H1 (cell line): Measurements from ENCODE around the gene YWHAE. TPM values are rescaled to one million over a fixed set of nuclear protein-coding genes. Genes with fewer than 3 reads are reported as not detected.
A peak's percentile ranks its signal among the peaks of the same experiment; 100 is the strongest.

Experiments
- CTCF ChIA-PET: fragments of 300-600 bp; sonication (Branson Sonifier 250); formaldehyde crosslinking; loops from one replicate; lab custom pipeline; 2021; ENCODE audit not compliant: partially characterized antibody; lab: Charles Lee
- POLR2A ChIA-PET: fragments of 300-600 bp; sonication (Branson Sonifier 250); formaldehyde crosslinking; loops from one replicate; lab custom pipeline; 2021; ENCODE audit warnings: inconsistent platforms; ENCODE audit not compliant: partially characterized antibody; lab: Charles Lee
- DNase-seq, 2 experiments: peaks; one replicate each; pipeline versions ENCODE4 v3.0.0 to v3.0.0-alpha.2; 2010 to 2022; ENCODE audit warnings: low spot score in 2 of 2, low read depth in 1 of 2, mixed read lengths in 1 of 2
- FAIRE-seq: peaks from 2 replicates; lab custom pipeline; 2011; peaks lifted over from hg19 to GRCh38; lab: Jason Lieb, UNC
- H2AFZ ChIP-seq: 2 replicates; pipeline ENCODE4 v1.8.1; 2012; ENCODE audit warnings: low read length, inconsistent platforms
- H2AK5ac ChIP-seq: 2 replicates; pipeline ENCODE4 v1.6.1; 2013; ENCODE audit warnings: low read depth, low read length
- H2BK120ac ChIP-seq: replicated peaks from 2 replicates; pipeline ENCODE3; 2013; ENCODE audit warnings: low read depth, low read length, inconsistent platforms
- H2BK12ac ChIP-seq: 2 replicates; pipeline ENCODE4 v1.6.1; 2013; ENCODE audit warnings: low read depth, low read length
- H2BK15ac ChIP-seq: 2 replicates; pipeline ENCODE4 v1.6.1; 2013; ENCODE audit warnings: low read length
- H2BK20ac ChIP-seq: 2 replicates; pipeline ENCODE4 v1.6.1; 2013; ENCODE audit warnings: low read length
- H2BK5ac ChIP-seq: 2 replicates; pipeline ENCODE4 v1.6.1; 2013; ENCODE audit warnings: low read depth, low read length
- H3K14ac ChIP-seq: 2 replicates; pipeline ENCODE4 v1.6.1; 2013; ENCODE audit warnings: inconsistent platforms; ENCODE audit not compliant: insufficient read length
- H3K18ac ChIP-seq: 2 replicates; pipeline ENCODE4 v1.6.1; 2013; ENCODE audit warnings: low read length; ENCODE audit errors: extremely low read depth
- H3K23ac ChIP-seq: 2 replicates; pipeline ENCODE4 v1.6.1; 2013; ENCODE audit warnings: inconsistent platforms; ENCODE audit not compliant: insufficient read length
- H3K23me2 ChIP-seq: 2 replicates; pipeline ENCODE4 v1.6.1; 2013; ENCODE audit warnings: low read depth, low read length
- H3K27ac ChIP-seq: 2 replicates; pipeline ENCODE4 v1.6.1; 2011; ENCODE audit warnings: low read depth, low read length, inconsistent platforms
- H3K27me3 ChIP-seq, 4 experiments: replicated peaks in 1 of 4; 1 replicate in 1 of 4; 2 replicates in 3 of 4; pipeline versions ENCODE4 v1.6.1 to v1.8.1; 2011 to 2013; ENCODE audit warnings: low read length in 3 of 4, mild to moderate bottlenecking in 3 of 4, inconsistent platforms in 2 of 4, mixed read lengths in 2 of 4, moderate library complexity in 1 of 4; ENCODE audit not compliant: control insufficient read depth in 3 of 4, insufficient read depth in 3 of 4; ENCODE audit errors: extremely low read depth in 1 of 4
- H3K36me3 ChIP-seq, 4 experiments: 2 replicates each; pipeline versions ENCODE4 v1.6.1 to v1.8.1; 2011 to 2013; ENCODE audit warnings: mild to moderate bottlenecking in 4 of 4, low read length in 3 of 4, moderate library complexity in 2 of 4, control low read depth in 1 of 4, inconsistent platforms in 1 of 4; ENCODE audit not compliant: insufficient read depth in 4 of 4, control insufficient read depth in 2 of 4
- H3K4ac ChIP-seq: replicated peaks from 2 replicates; pipeline ENCODE3; 2013; ENCODE audit warnings: low read length, low read depth, mixed read lengths, inconsistent platforms; ENCODE audit not compliant: insufficient read length
- H3K4me1 ChIP-seq, 4 experiments: replicated peaks in 1 of 4; 1 replicate in 1 of 4; 2 replicates in 3 of 4; pipeline versions ENCODE4 v1.6.1 to v1.8.1; 2011 to 2013; ENCODE audit warnings: low read length in 3 of 4, inconsistent platforms in 2 of 4, mixed read lengths in 1 of 4; ENCODE audit not compliant: insufficient read depth in 4 of 4, control insufficient read depth in 3 of 4
- H3K4me2 ChIP-seq, 2 experiments: 2 replicates each; pipeline versions ENCODE4 v1.6.1 to v1.8.1; 2011 to 2013; ENCODE audit warnings: low read depth in 2 of 2, low read length in 2 of 2, control low read depth in 1 of 2, inconsistent platforms in 1 of 2, mild to moderate bottlenecking in 1 of 2; ENCODE audit not compliant: insufficient read depth in 1 of 2
- H3K4me3 ChIP-seq, 4 experiments: fragments of 200-600, 300-600 bp in 1 of 4; sonication (generic), shearing (Covaris generic), sonication (Bioruptor Twin) in 1 of 4; 2 replicates each; pipeline versions ENCODE4 v1.5.1 to v1.8.1; 2011 to 2016; ENCODE audit warnings: low read length in 4 of 4, low read depth in 3 of 4, control low read depth in 2 of 4, inconsistent platforms in 2 of 4, mild to moderate bottlenecking in 2 of 4, mixed read lengths in 1 of 4, moderate library complexity in 1 of 4; ENCODE audit not compliant: insufficient read depth in 2 of 4; ENCODE audit errors: extremely low read depth in 1 of 4
- H3K56ac ChIP-seq: replicated peaks from 2 replicates; pipeline ENCODE3; 2013; ENCODE audit warnings: low read depth, mild to moderate bottlenecking, mixed read lengths, low read length, inconsistent platforms; ENCODE audit not compliant: insufficient read length
- H3K79me1 ChIP-seq: 2 replicates; pipeline ENCODE4 v1.6.1; 2013; ENCODE audit warnings: low read depth, low read length, control low read depth
- H3K79me2 ChIP-seq, 2 experiments: 2 replicates each; pipeline versions ENCODE4 v1.6.1 to v1.8.1; 2012 to 2013; ENCODE audit warnings: low read length in 2 of 2, mild to moderate bottlenecking in 2 of 2, inconsistent platforms in 1 of 2; ENCODE audit not compliant: insufficient read depth in 2 of 2, control insufficient read depth in 1 of 2
- H3K9ac ChIP-seq, 4 experiments: replicated peaks in 1 of 4; 1 replicate in 1 of 4; 2 replicates in 3 of 4; pipeline versions ENCODE4 v1.6.1 to v1.8.1; 2011 to 2013; ENCODE audit warnings: low read depth in 3 of 4, low read length in 3 of 4, control low read depth in 2 of 4, mild to moderate bottlenecking in 2 of 4, moderate library complexity in 2 of 4, inconsistent platforms in 1 of 4; ENCODE audit errors: extremely low read depth in 1 of 4
- H3K9me3 ChIP-seq, 2 experiments: 2 replicates each; pipeline versions ENCODE4 v1.6.1 to v1.8.1; 2012 to 2013; ENCODE audit warnings: mild to moderate bottlenecking in 2 of 2, moderate library complexity in 2 of 2, control low read depth in 1 of 2, inconsistent platforms in 1 of 2, low read depth in 1 of 2, low read length in 1 of 2, mixed read lengths in 1 of 2; ENCODE audit not compliant: insufficient read depth in 2 of 2
- H4K20me1 ChIP-seq, 2 experiments: replicated peaks in 1 of 2; 2 replicates each; pipeline versions ENCODE3 to v1.8.1; 2011 to 2013; ENCODE audit warnings: inconsistent platforms in 2 of 2, low read length in 2 of 2, mild to moderate bottlenecking in 1 of 2; ENCODE audit not compliant: insufficient read depth in 2 of 2, control insufficient read depth in 1 of 2
- H4K5ac ChIP-seq: 2 replicates; pipeline ENCODE4 v1.6.1; 2013; ENCODE audit warnings: low read length, low read depth, mixed read lengths, inconsistent platforms; ENCODE audit not compliant: insufficient read length
- H4K8ac ChIP-seq: 2 replicates; pipeline ENCODE4 v1.8.0; 2013; ENCODE audit warnings: mild to moderate bottlenecking, moderate library complexity, low read length, inconsistent platforms; ENCODE audit not compliant: insufficient read depth; ENCODE audit errors: extremely low read depth
- H4K91ac ChIP-seq: replicated peaks from 2 replicates; pipeline ENCODE3; 2013; ENCODE audit warnings: low read length, mixed read lengths, inconsistent platforms; ENCODE audit not compliant: insufficient read length
- CHD2 ChIP-seq: IDR thresholded peaks from 2 replicates; pipeline ENCODE4 v1.6.1; 2012; ENCODE audit warnings: low read length, improper control_type of control experiment
- FOSL1 ChIP-seq: IDR thresholded peaks from 2 replicates; pipeline ENCODE4 v1.6.1; 2011; ENCODE audit warnings: mild to moderate bottlenecking, low read depth, low read length, moderate library complexity; ENCODE audit not compliant: insufficient read depth
- NANOG ChIP-seq: IDR thresholded peaks from 2 replicates; pipeline ENCODE4 v1.6.1; 2011; ENCODE audit warnings: low read length, low read depth, mild to moderate bottlenecking, inconsistent platforms; ENCODE audit not compliant: insufficient read depth, poor library complexity, severe bottlenecking
- WGBS, 2 experiments: shearing (Covaris generic) in 1 of 2; methylation state at CpG; one replicate each; pipeline versions ENCODE4 v1.1.6 to v1.1.7; 2013 to 2015; ENCODE audit warnings: low lambda C conversion rate in 2 of 2, mixed read lengths in 2 of 2, inconsistent platforms in 1 of 2, low coverage in 1 of 2, missing lambda C conversion rate in 1 of 2; ENCODE audit not compliant: insufficient replicate concordance in 2 of 2, insufficient coverage in 1 of 2, insufficient read length in 1 of 2; ENCODE audit errors: extremely low coverage in 1 of 2, missing lambda C conversion rate in 1 of 2; 5-methylcytosine and 5-hydroxymethylcytosine counted together
- polyA plus RNA-seq, 7 experiments: library from polyadenylated mRNA; depleted of rRNA in 3 of 7; stranded (reverse) in 5 of 7; unstranded in 2 of 7; fragments of >200 nt in 5 of 7; fragments of 200-250 nt in 2 of 7; gene quantifications; 1 replicate in 5 of 7; 2 replicates in 1 of 7; 4 replicates in 1 of 7; pipeline versions ENCODE4 v1.2.1 to v1.2.3, GENCODE V29; 2011 to 2013; ENCODE audit warnings: missing spikeins in 2 of 7, mixed read lengths in 2 of 7
- total RNA-seq: library from RNA; stranded (reverse); fragmentation: NEBNext Ultra II Directional; extraction: Animal tissue kit (Norgen Biotek cat#: 25700); gene quantifications from 2 replicates; pipeline ENCODE4 v1.2.1, GENCODE V29; 2021

Gene YWHAE
- total and polyA plus RNA-seq, 2 of the 8 experiments (the other 6 are each of a cell fraction or from before 2014, with no cell fraction given), result 559 to 1,186 TPM

- Histone ChIP-seq H2BK15ac (no peak overlapping the region), H3K14ac (no peak overlapping the region), H3K27ac (no peak overlapping the region), H3K56ac (no peak overlapping the region), H3K4ac (no peak overlapping the region), H4K20me1 (no peaks in the 10 kb centered on the region)
- POLR2A ChIA-PET, result interaction anchor here (1.6 kb wide), 1 partner anchor 152 kb away, joined by 3 read pairs; no protein-coding TSS in a partner anchor
- FAIRE-seq, result no peak
- DNase-seq, result no peak
- no peak for TF ChIP-seq NANOG
- TF ChIP-seq CHD2, result no peak
- no peak for TF ChIP-seq FOSL1
- TF ChIP-seq, all 59 proteins: peak for 0
- Histone ChIP-seq H3K18ac (no peak overlapping the region), H2BK120ac (no peak overlapping the region), H3K79me1 (no peaks in the 10 kb centered on the region), H3K9ac (no peak overlapping the region; a peak in 1 of 7 replicates), H3K4me3 (no peak overlapping the region), H3K4me2 (no peak overlapping the region), H3K4me1 (peaks cover 0 to 9% (median 5%) of the 10 kb centered on the region in 4 experiments; a peak in 4 of 7 replicates), H2BK5ac (no peak overlapping the region), H3K23me2 (no peaks in the 10 kb centered on the region), H4K8ac (peak overlapping the region; percentile 3; the same call in 1 of the 2 replicates), H2BK12ac (peak overlapping the region; percentile 9; the same call in 1 of the 2 replicates), H3K23ac (no peak overlapping the region), H3K36me3 (no peaks in the 10 kb centered on the region), H3K79me2 (no peaks in the 10 kb centered on the region), H2AFZ (no peak overlapping the region), H3K9me3 (no peaks in the 10 kb centered on the region), H2BK20ac (no peak overlapping the region), H4K91ac (no peak overlapping the region), H2AK5ac (no peak overlapping the region), H4K5ac (no peak overlapping the region), H3K27me3 (no peaks in the 10 kb centered on the region; a peak in 1 of 7 replicates)
- CTCF ChIA-PET, result interaction anchor here (1.1 to 1.4 kb wide), 2 partner anchors 20 to 31 kb away, joined by 3 to 6 read pairs; no protein-coding TSS in a partner anchor
- WGBS, 2 experiments, result 85% methylated on average over 14 of the region's 14 CpGs; no CpG with 5 or more reads in 1 of the 2 experiments
Observed at GRCh38 chr17:1301546-1301945, 98.5 kb downstream of the YWHAE start.
